SHP77 treated with DMSO at 0.1 percent for 48 hours (cell line): Measurements from ENCODE around the gene RSRC1.
"Not testable (repeated sequence)": the region's sequence is repeated elsewhere in the genome, so short reads cannot be mapped to it uniquely, and the experiment has no call there.

Experiments used
- DNase-seq: peaks from one replicate; lab custom pipeline; 2025; lab: John Stamatoyannopoulos, UW

The RSRC1 gene

DNA sequence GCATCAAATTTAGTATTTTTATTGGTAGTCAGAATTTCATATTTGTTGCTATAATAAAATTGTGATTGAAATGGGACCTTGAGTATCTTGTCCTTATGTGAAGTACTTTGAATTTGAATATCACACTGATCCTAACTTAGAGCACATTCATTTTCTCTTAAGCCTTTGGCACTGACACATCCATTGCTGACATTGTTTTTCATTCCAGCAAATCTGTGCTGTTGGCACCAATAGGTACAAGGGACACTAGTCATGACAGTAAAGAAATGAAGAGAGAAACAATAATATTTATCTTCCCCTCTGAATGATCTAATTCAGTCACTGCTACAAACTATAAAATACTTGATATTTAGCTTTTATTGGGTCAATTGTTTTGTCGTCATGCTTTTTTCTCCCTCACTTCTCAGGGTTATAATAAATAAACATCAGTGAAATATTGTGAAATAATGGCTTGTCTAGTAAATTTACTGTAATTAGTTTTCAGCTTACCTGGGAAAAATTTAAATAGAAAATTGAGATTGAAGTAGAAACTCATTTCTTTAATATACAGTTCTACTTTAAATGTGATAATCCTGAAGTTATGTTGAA lies 294.3 kb downstream of the RSRC1 start:
- DNase-seq: no peak

DNA sequence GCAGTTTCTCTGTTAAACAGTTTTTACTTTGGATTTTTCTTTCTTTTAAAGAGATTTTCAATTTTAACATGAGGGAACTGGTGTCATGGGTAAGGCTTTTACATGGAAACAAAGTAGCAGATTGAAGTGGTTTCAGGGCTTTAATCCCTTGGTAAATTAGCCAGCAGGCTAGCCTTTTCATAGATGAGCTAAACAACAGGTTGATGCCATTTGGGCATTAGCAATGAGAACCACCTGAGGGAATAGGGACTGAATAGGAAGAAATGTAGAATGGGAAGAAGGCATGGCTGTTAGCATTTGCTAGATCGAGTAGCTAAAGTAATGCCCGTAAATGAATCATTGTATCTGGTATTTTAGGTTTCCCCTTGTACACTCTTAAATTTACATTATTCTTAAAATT lies 295.6 kb downstream of the RSRC1 start:
- no peak for DNase-seq

- DNase-seq: no peak
Observed at GRCh38 chr3:158407844-158408517, 298.1 kb downstream of the RSRC1 start.

DNA sequence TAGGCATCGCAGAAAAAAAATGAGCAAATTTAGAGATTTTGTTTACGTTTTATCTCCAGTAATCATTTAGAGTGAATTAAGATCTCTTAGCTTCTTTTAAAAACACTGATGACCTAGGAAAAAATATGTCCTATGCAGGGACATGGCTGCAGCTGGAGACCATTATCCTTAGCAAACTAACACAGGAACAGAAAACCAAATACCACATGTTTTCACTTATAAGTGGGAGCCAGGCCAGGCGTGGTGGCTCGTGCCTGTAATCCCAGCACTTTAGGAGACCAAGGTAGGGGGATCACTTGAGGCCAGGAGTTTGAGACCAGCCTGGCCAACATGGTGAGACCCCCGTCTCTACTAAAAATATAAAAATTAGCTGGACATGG lies 298.6 kb downstream of the RSRC1 start:
- not testable (repeated sequence) for DNase-seq

- DNase-seq: no peak
Observed at GRCh38 chr3:158418035-158418434, 308.1 kb downstream of the RSRC1 start.

DNA sequence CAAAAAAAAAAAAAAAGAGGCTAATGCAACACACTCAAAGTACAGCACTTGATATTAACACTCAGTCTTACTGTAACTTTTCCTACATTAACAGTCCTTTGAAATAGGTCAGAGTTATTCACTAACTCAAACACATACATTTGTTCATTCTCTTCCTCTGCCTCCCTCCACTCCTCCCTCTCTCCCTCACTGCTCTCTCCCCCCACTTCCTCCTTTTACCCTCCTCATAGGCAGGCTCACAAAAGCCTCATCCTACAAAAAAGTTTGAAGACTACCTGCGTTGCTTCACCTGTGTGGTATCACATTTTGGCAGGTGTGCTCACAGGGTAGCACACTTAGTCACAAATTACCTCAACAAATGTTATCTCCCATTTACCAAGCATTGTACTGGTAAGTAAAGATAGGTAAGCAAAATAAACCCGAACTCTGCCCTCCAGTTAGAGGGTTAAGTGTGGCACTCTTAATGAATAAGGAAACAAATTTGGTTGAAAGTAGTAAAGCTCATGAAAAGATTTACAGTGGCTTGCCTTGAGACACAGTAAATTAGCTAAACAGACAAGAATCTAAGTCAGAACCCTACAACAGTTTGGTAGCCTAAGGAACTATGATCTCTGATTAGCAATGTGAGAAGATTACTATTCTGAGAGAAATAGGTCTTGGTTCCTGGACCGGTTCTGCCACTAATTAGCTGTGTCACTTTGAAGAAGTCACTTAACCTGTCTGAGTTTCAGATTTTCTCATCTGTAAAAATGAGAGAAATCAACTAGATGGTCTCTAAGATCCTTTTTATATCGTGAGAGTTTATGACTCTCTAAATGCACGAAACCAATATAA lies 310.1 kb downstream of the RSRC1 start:
- DNase-seq: no peak

- no peak for DNase-seq
Observed at GRCh38 chr3:158420654-158421396, 310.9 kb downstream of the RSRC1 start.

DNA sequence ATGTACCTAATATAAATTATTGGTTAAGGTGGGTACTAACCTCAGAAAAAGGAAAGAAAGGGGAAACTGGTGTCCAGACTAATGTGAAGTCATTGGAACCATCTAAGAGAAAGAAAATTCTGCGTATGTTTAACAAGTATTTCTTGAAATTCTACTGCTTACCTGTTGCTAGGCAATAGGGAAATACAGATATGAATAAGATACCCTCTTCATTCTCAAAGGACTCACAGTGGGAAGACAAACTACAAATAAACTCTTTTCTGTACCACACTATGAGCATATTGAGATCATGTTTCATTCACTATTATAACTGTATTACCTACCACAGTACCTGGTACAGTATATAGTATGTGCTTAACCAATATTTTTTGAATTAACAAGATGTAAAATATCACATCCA lies 320.6 kb downstream of the RSRC1 start:
- no peak for DNase-seq

DNA sequence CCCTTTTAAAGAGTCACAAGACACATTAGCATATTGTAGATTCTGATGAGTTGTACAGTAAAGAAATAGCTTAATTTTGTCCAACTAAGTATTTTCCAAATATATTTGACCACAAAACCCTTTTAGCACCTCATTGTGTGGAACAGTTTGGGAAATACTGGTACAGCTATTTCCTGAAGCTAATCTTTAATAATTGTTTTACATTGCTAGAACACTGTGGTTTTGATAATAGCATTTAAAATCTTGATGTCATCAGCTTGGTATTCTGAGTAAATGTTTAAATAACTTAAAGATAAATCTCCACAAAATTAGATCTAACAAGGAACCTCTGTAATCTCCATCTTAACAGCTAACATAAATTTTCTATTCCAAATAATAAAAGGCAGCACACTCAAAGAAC lies 321.1 kb downstream of the RSRC1 start:
- no peak for DNase-seq

DNA sequence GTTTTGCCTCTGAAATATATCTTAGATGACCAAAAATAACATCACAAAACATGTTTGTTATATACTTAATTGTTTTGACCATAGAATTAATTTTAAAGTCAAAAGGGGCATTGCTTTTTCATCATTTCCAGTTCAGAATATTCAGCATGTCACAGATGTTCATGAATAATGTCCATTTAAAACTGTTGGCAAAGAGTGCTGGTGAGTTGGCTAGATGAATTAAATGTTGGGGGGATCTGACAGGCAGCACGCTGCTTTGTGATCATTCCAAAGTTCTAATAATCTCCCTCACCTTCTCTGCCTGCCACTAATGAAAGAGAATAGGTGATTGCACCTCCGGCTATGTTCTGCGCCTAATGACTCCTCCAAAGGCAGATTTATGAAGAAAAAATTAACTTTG lies 321.9 kb downstream of the RSRC1 start:
- no peak for DNase-seq

- peak; percentile 33 for DNase-seq
Observed at GRCh38 chr3:158434412-158435038, 324.6 kb downstream of the RSRC1 start.

- no peak for DNase-seq
Observed at GRCh38 chr3:158443632-158444031, 333.7 kb downstream of the RSRC1 start.

- DNase-seq: no peak
Observed at GRCh38 chr3:158447408-158447807, 337.5 kb downstream of the RSRC1 start.

- DNase-seq: no peak
Observed at GRCh38 chr3:158451405-158452055, 341.6 kb downstream of the RSRC1 start.

GRCh38 chr3:158452334-158452733 lies 342.4 kb downstream of the RSRC1 start:
- no peak for DNase-seq

DNA sequence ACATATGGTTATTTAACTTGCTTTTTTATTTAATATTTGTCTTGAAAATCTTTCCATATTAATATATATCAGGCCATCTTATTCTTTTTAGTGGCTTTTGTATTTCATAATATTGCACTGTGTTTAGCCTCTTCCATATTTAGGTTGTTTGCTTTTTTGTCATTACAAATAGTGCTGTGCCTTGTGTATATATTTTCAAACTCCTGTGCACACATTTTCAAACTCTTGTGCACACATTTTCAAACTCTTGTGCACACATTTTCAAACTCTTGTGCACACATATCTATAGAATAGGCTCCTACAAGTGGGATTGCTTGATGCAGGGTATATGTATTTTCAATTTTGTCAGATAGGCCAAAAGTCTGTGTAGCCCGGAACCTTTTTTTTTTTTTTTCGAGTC lies 343.1 kb downstream of the RSRC1 start:
- no peak for DNase-seq

- no peak for DNase-seq
Observed at GRCh38 chr3:158453865-158454264, 344.0 kb downstream of the RSRC1 start.

GRCh38 chr3:158455406-158455805 lies 345.5 kb downstream of the RSRC1 start:
- DNase-seq: no peak

GRCh38 chr3:158456114-158456513 lies 346.2 kb downstream of the RSRC1 start:
- no peak for DNase-seq

- DNase-seq: no peak
Observed at GRCh38 chr3:158458464-158458863, 348.6 kb downstream of the RSRC1 start.

DNA sequence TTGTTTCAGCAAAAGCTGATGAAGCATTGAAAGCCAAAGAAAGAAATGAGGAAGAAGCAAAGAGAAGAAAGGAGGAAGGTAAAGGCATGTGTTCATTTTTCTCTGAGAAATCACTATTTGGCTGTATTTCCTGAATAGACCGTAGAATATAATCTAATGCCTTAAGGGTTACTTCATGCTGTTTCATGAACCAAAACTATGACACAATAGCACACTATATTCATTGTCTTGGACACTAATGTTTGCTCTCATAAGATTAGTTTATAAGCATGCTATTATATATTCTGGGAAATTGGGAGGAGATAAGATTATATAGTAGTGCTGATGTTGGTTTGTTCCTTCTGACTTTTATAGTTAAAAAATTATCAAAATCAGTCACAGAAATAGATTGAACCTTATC lies 351.0 kb downstream of the RSRC1 start:
- no peak for DNase-seq

DNA sequence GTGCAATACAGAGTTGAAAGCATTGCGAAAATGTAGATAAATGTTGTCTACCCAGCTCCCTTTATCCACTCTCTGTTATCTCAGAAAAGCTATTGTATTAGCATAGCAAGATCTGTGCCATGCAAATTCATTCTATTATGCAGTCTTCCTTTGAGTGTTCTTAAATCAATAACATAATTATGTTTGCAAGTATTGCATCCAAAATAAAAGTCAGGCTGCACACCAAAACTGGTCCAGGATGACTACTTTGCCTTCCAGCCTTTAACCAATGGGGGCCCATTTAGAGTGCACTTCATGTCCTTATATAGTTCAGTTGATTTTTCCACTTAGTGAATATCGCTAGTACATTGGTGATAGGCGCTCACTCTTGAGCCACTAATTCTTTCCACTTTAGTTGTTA lies 353.7 kb downstream of the RSRC1 start:
- DNase-seq: no peak
